ENCODE measurements around the gene DUOXA1.

The DUOXA1 gene

GRCh38 chr15:45165536-45165935, 35.9 kb upstream of the DUOXA1 start:
- Histone ChIP-seq H3K4me3 (ENCODE audit: low read depth, low read length) (no peak overlapping the region), H3K27ac (no peak overlapping the region), H3K36me3 (replicated peaks) (no peaks in the 10 kb centered on the region), H3K27me3 (replicated peaks) (no peaks in the 10 kb centered on the region)
- no peak for TF ChIP-seq CTCF (IDR thresholded peaks at IDR 0.05; ENCODE audit: low read depth, low read length, missing control alignments)
- in situ Hi-C loops (cut with HindIII; ENCODE audit: low pct_ligation_motif_present, low sequenced_read_pairs), result no loop called here
- DNase-seq, result no peak

GRCh38 chr15:45164914-45165313, 35.2 kb upstream of the DUOXA1 start:
- Histone ChIP-seq H3K36me3 (replicated peaks) (no peaks in the 10 kb centered on the region), H3K27me3 (replicated peaks) (no peaks in the 10 kb centered on the region), H3K4me3 (ENCODE audit: low read depth, low read length) (no peak overlapping the region), H3K27ac (no peak overlapping the region)
- no peak for DNase-seq
- in situ Hi-C loops (cut with HindIII; ENCODE audit: low pct_ligation_motif_present, low sequenced_read_pairs), result no loop called here
- no peak for TF ChIP-seq CTCF (IDR thresholded peaks at IDR 0.05; ENCODE audit: low read depth, low read length, missing control alignments)

- no peak for TF ChIP-seq CTCF (IDR thresholded peaks at IDR 0.05; ENCODE audit: low read depth, low read length, missing control alignments)
- Histone ChIP-seq H3K4me3 (ENCODE audit: low read depth, low read length) (no peak overlapping the region), H3K27ac (no peak overlapping the region), H3K27me3 (replicated peaks) (no peaks in the 10 kb centered on the region), H3K36me3 (replicated peaks) (no peaks in the 10 kb centered on the region)
- in situ Hi-C loops (cut with HindIII; ENCODE audit: low pct_ligation_motif_present, low sequenced_read_pairs), result no loop called here
- DNase-seq, result no peak
These were observed 33.8 kb upstream of the DUOXA1 start for GRCh38 chr15:45163508-45163856.

DNA sequence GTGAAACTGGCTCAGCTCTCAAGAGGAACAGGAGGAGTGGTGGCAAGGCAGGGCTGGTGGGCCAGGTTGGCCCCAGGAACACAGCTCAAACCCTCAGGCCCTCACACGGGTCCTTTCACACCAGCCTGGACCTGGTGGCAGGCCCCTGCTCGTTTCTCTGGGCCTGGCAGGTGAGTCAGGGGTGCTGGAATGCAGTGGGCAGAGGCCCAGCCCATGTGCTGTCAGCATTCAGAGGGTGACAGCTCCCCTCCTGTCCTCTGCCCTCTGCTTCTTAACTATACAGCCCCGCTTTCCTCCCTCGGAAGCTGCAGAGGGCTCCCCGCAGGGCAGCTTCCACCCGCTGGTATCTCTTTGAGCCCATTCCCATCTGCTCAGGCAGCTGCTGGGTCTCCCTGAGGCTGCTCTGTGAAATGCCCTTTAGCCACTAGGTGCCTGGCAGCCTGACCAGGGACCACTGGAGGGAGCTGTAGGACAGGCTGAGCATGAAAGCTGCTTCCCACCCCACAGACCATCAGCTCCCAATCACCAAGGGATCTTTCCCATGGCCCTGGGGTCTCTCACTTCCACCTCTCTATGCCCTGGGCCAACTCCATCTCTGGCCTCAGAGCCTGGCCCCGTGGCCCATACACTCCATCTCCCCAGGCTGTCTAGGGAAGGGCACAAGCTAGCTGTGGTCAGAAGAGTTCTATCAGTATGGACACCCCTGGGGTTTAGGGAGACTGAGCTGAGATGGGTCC, 33.3 kb upstream of the DUOXA1 start:
- DNase-seq, result peak; percentile 82
- no peaks in the 10 kb centered on the region for H3K27me3 ChIP-seq (replicated peaks)
- TF ChIP-seq CTCF (IDR thresholded peaks at IDR 0.05; ENCODE audit: low read depth, low read length, missing control alignments), result peak; percentile 98
- H3K4me3 ChIP-seq (ENCODE audit: low read depth, low read length), result no peak overlapping the region
- no peaks in the 10 kb centered on the region for H3K36me3 ChIP-seq (replicated peaks)
- in situ Hi-C loops (cut with HindIII; ENCODE audit: low pct_ligation_motif_present, low sequenced_read_pairs), result no loop called here
- H3K27ac ChIP-seq, result no peak overlapping the region

DNA sequence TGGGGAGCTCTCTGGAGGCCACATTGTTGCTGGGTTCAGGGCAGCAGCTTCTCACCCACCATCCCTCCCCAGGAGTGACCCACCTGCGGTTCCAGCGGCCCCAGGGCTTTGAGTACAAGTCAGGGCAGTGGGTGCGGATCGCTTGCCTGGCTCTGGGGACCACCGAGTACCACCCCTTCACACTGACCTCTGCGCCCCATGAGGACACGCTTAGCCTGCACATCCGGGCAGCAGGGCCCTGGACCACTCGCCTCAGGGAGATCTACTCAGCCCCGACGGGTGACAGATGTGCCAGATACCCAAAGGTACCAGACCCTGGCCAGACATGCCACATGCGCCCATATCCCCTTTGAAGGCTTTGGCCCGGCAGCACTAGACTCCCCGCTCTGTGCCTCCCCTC, 32.0 kb upstream of the DUOXA1 start:
- in situ Hi-C loops (cut with HindIII; ENCODE audit: low pct_ligation_motif_present, low sequenced_read_pairs), result no loop called here

More for the DNA sequence above, 32.0 kb upstream of the DUOXA1 start:
- TF ChIP-seq CTCF (IDR thresholded peaks at IDR 0.05; ENCODE audit: low read depth, low read length, missing control alignments), result no peak
- no peak for DNase-seq
- Histone ChIP-seq H3K36me3 (replicated peaks) (no peaks in the 10 kb centered on the region), H3K4me3 (ENCODE audit: low read depth, low read length) (no peak overlapping the region), H3K27ac (no peak overlapping the region), H3K27me3 (replicated peaks) (no peaks in the 10 kb centered on the region)
